RKO (cell line): ENCODE results near the gene PSMD8.
A peak's percentile ranks its signal among the peaks of the same experiment; 100 is the strongest.
"Not testable (repeated sequence)": the region's sequence is repeated elsewhere in the genome, so short reads cannot be mapped to it uniquely, and the experiment has no call there.

Experiments used
- DNase-seq: peaks from one replicate; pipeline ENCODE4 v3.0.0-alpha.2; 2016; ENCODE audit warnings: low spot score

The PSMD8 gene

GRCh38 chr19:38362076-38362945 lies 12.1 kb upstream of the PSMD8 start:
- DNase-seq: peak; percentile 75

- not testable (repeated sequence) for DNase-seq
Observed at GRCh38 chr19:38362946-38363688, 11.3 kb upstream of the PSMD8 start.

GRCh38 chr19:38367041-38367440 lies 7.3 kb upstream of the PSMD8 start:
- no peak for DNase-seq

- no peak for DNase-seq
Observed at GRCh38 chr19:38369584-38369983, 4.8 kb upstream of the PSMD8 start.

DNA sequence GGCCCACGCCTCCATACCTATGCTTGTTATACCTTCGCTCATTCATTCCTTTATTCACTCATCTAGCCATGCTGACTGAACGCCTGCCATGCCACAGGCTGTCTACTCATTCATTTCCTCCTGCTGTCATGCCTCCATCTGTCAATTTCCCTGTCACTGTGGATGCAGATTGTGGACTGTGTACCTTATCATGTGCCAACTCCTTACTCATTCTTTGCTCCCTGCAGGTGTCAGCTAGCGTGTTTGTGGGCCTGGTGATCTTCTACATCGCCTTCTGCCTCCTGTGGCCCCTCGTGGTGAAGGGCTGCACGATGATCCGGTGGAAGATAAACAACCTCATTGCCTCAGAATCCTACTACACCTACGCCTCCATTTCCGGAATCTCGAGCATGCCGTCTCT lies 4.1 kb upstream of the PSMD8 start:
- no peak for DNase-seq

DNA sequence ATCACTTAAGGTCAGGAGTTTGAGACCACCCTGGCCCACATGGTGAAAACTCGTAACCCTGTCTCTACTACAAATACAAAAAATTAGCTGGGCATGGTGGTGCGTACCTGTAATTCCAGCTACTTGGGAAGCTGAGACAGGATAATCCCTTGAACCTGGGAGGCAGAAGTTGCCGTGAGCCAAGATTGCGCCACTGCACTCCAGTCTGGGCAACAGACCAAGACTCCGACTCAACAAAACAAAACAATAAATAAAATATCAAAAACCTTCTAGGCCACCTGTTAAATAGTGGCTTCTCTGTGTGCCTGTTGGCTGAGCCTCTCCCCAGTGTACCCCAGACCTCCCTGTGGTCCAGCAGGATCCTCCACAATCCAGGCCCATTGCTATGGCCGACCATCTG lies 3.3 kb upstream of the PSMD8 start:
- DNase-seq: no peak

DNA sequence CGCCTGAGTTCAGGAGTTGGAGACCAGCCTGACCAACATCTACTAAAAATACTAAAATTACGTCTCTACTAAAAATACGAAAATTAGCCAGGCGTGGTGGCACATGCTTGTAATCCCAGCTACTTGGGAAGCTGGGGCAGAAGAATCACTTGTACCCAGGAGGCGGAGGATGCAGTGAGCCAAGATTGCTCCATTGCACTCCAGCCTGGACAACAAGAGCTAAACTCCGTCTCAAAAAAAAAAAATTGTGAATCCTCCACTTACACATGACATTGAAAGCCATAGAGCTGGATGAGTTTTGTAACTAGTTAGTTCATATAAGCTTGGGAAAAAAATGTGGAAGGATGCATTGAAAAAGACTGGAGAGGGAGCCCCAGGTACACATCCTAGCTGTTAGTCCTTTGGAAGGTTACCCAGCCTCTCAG lies 452 bp upstream of the PSMD8 start:
- no peak for DNase-seq

GRCh38 chr19:38375098-38375493 lies 725 bp downstream of the PSMD8 start:
- no peak for DNase-seq

GRCh38 chr19:38375748-38376147 lies 1.4 kb downstream of the PSMD8 start:
- peak; percentile 72 for DNase-seq

DNA sequence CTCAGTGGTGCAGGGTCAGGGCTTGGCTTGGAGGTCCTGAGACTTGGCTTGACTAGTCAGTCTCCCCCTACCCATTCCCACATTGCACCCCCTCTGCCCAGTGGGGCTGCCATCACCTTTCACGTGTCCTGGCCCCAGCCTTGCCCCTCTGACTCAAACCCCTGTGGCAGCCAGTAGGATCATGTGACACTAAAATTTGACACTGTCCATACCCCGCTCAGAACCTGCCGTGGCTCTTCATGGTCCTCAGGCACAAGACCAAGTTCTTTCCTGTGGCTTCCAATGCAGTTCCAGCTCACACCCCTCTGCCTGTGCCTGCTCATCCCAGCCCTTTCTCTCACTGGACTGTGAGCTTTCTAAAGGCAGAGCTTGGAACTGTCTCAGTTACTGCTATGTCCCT lies 2.2 kb downstream of the PSMD8 start:
- no peak for DNase-seq

DNA sequence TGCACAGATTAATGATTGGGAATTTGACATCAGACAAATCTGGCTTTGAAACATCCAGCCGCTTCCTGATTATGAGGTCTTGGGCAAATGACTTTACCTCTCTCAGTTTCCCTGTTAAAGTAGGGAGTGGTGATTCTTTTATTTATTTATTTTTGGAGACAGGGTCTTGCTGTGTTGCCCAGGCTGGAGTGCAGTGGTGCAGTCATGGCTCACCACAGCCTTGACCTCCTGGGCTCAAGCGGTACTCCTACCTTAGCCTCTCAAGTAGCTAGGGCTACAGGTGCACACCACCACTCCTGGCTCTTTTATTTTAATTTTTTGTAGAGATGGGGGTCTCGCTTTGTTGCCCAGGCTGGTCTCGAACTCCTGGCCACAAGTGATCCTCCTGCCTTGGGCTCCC lies 2.7 kb downstream of the PSMD8 start:
- DNase-seq: no peak

DNA sequence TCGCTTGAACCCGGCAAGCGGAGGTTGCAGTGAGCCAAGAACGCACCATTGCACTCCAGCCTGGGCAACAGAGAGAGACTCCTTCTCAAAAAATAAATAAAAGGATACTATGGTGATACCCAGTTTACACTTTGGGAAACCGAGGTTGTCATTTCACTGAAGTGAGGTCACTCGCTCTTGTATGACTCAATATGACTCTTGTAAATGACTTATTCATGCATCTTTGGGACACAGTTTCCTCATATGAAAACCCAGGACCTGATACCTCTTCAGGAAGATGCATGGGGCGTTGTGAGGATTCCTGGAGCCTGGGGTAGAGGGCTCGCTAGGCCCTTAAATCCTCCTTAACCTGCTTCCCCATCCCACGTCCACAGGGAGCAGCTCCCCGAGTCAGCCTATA lies 4.5 kb downstream of the PSMD8 start:
- DNase-seq: peak; percentile 75

DNA sequence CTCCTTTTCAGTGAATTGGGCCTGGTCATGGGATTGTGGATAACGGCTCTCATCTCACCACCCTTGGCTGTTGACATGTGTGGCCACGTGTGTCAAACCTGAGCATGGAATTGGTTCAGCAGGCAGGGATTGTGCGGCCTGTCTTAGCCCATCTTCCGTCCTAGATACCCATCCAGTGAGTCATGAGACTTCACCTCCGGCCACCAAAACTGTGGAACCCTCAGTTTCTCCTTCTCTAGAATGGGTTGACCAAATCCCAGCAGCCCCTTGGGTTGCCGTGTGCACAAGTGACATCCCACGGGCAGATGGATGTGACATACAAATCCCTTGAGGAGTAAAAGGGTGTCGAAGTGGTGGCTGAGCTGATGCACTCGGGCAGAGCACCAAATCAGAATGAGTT lies 6.8 kb downstream of the PSMD8 start:
- DNase-seq: no peak

- DNase-seq: no peak
Observed at GRCh38 chr19:38383184-38383583, 8.8 kb downstream of the PSMD8 start.

DNA sequence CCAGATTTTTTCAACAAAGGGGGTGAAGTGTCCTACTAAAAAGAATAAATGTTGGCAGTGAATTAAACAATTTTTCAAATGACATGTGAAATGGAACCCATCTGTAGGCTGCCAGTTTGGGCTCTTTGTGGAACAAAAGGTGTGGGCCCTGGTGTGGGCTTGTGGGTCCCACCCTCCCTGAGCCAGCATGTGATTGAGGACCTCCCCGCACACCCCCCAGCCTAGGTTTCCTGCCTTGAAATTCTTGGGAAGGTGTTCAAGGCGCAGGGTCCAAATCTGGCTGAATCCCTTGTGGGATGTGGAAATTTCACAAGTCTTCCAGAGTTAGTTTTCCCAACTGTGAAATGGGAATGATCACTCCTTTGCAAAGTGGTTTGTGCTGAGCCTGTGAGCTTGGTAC lies 9.4 kb downstream of the PSMD8 start:
- DNase-seq: no peak

- DNase-seq: no peak
Observed at GRCh38 chr19:38384209-38385027, 10.0 kb downstream of the PSMD8 start.

GRCh38 chr19:38385057-38385803 lies 10.9 kb downstream of the PSMD8 start:
- no peak for DNase-seq

GRCh38 chr19:38385804-38386257 lies 11.5 kb downstream of the PSMD8 start:
- no peak for DNase-seq

- no peak for DNase-seq
Observed at GRCh38 chr19:38386300-38386970, 12.1 kb downstream of the PSMD8 start.

DNA sequence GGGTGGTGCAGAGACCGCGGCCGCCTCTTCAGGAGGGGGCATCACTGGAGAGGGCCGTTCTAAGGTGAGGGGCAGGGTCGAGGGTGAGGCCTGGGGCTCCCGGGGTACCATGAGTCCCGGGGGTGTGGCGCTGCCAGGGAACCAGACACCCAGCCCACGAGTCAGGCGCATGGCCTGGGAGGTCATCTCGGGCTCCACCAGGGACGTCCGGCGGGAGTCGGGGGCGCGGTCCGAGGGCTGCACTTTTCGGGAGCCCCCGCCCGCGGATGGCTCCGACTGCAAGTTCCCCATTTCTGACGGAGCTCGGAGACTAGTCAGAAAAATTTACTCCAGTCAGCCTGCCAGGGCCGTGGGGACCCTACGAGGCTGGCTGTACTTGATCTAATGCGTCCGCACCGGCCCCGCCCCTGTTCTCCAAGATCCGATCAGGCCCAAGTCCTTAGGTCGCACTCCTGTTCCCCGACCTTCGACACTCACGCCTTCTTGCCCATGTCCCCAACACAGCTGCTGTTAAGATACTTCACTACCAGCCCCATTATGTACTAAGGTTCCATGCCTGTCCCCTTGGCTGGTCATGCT lies 12.7 kb downstream of the PSMD8 start:
- DNase-seq: no peak
